HG02884 (cell line): ENCODE results near the gene CD82.

Experiments
- ATAC-seq: cut with Tn5 transposase; IDR thresholded peaks from one replicate; pipeline ENCODE4 v1.9.1; 2021; ENCODE audit warnings: mild to moderate bottlenecking, moderate library complexity; ENCODE audit not compliant: unreplicated experiment

CD82 gene

GRCh38 chr11:44597358-44598012, 32.0 kb downstream of the CD82 start:
- ATAC-seq: peak; percentile 1

- ATAC-seq: no peak
Measured at GRCh38 chr11:44598831-44599230, 33.4 kb downstream of the CD82 start.

- ATAC-seq: no peak
Measured at GRCh38 chr11:44600261-44600660, 34.8 kb downstream of the CD82 start.

- ATAC-seq: peak; percentile 23
Measured at GRCh38 chr11:44600839-44601383, 35.4 kb downstream of the CD82 start.

- ATAC-seq: peak; percentile 43
Measured at GRCh38 chr11:44601471-44602370, 36.3 kb downstream of the CD82 start.

- no peak for ATAC-seq
Measured at GRCh38 chr11:44602891-44603310, 37.4 kb downstream of the CD82 start.

- ATAC-seq: no peak
Measured at GRCh38 chr11:44604171-44604581, 38.7 kb downstream of the CD82 start.

- ATAC-seq: no peak
Measured at GRCh38 chr11:44605068-44605708, 39.7 kb downstream of the CD82 start.

GRCh38 chr11:44605965-44606364, 40.5 kb downstream of the CD82 start:
- no peak for ATAC-seq

- ATAC-seq: no peak
Measured at GRCh38 chr11:44606472-44606871, 41.0 kb downstream of the CD82 start.

- ATAC-seq: no peak
Measured at GRCh38 chr11:44607319-44607962, 42.0 kb downstream of the CD82 start.

GRCh38 chr11:44607987-44608386, 42.5 kb downstream of the CD82 start:
- no peak for ATAC-seq

- no peak for ATAC-seq
Measured at GRCh38 chr11:44608651-44608990, 43.2 kb downstream of the CD82 start.

GRCh38 chr11:44608991-44609782, 43.7 kb downstream of the CD82 start:
- ATAC-seq: no peak

- ATAC-seq: no peak
Measured at GRCh38 chr11:44609783-44610155, 44.3 kb downstream of the CD82 start.

GRCh38 chr11:44610186-44610955, 44.9 kb downstream of the CD82 start:
- ATAC-seq: no peak

- ATAC-seq: no peak
Measured at GRCh38 chr11:44611088-44611487, 45.6 kb downstream of the CD82 start.

GRCh38 chr11:44611687-44612434, 46.4 kb downstream of the CD82 start:
- peak; percentile 49 for ATAC-seq

- no peak for ATAC-seq
Measured at GRCh38 chr11:44613153-44613552, 47.7 kb downstream of the CD82 start.
